Measurements from ENCODE around the gene FXR1.
"Not testable (repeated sequence)": the region's sequence is repeated elsewhere in the genome, so short reads cannot be mapped to it uniquely, and the experiment has no call there.

The FXR1 gene

DNA sequence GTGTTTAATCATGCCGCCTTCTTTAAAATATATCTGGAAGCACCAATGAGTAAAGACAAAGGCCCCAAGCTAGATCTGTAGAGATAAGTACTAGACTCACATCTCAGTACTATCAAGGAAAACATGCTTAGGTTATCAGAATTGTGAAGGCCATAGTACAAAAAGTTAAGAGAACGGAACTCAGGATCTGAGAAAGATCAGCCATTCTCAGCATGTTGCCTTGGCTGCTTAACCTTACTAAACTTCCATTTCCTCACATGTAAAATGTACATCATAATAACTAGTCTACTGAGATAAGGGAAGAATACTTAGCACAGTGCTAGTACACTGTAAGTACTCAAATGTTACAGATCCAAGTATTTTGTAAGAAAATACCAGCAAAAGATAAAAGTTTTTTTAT, 69.4 kb downstream of the FXR1 start:
- no peak for DNase-seq (ENCODE audit: low read depth)
- TF ChIP-seq, protein P1, sequence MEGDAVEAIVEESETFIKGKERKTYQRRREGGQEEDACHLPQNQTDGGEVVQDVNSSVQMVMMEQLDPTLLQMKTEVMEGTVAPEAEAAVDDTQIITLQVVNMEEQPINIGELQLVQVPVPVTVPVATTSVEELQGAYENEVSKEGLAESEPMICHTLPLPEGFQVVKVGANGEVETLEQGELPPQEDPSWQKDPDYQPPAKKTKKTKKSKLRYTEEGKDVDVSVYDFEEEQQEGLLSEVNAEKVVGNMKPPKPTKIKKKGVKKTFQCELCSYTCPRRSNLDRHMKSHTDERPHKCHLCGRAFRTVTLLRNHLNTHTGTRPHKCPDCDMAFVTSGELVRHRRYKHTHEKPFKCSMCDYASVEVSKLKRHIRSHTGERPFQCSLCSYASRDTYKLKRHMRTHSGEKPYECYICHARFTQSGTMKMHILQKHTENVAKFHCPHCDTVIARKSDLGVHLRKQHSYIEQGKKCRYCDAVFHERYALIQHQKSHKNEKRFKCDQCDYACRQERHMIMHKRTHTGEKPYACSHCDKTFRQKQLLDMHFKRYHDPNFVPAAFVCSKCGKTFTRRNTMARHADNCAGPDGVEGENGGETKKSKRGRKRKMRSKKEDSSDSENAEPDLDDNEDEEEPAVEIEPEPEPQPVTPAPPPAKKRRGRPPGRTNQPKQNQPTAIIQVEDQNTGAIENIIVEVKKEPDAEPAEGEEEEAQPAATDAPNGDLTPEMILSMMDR (IDR thresholded peaks at IDR 0.05; ENCODE audit: low read depth, low read length, missing control alignments): no peak
- no peak overlapping the region for H3K4me3 ChIP-seq (ENCODE audit: low read depth, low read length)

DNA sequence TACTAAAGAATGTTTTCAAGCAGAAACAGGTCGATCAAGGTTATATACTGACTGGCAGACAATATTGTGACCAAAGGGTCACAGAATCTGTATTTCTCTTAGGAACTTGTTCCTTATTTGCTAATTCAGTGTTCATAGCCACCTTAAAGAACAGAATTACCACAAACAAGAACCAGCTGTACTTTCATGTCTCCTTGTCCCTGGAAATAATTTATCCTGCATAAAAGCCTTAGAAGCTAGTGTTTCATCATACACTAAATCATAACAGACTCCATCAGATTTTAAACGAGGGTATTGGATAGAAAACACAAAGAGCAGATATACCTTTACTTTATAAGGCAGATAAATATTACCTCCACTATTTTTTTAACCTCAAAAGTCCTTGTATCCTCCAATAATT, 70.7 kb downstream of the FXR1 start:
- DNase-seq (ENCODE audit: low read depth): no peak
- H3K4me3 ChIP-seq (ENCODE audit: low read depth, low read length): no peak overlapping the region
- TF ChIP-seq, protein P1 (IDR thresholded peaks at IDR 0.05; ENCODE audit: low read depth, low read length, missing control alignments): no peak

DNA sequence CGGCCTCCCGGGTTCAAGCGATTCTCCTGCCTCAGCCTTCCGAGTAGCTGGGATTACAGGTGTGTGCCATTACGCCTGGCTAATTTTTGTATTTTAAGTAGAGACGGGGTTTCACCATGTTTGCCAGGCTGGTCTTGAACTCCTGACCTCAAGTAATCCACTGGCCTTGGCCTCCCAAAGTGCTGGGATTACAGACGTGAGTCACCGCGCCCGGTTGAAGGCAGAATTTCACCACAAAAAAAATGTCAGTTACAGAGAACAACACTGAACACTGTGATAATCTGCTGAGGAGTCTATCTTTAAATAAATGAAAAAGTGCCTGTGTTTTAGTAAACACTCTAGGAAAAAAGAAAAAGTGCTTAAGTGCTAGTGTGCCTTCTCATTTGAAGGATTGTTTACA, 73.9 kb downstream of the FXR1 start:
- DNase-seq (ENCODE audit: low read depth); H3K4me3 ChIP-seq (ENCODE audit: low read depth, low read length): not testable (repeated sequence)

DNA sequence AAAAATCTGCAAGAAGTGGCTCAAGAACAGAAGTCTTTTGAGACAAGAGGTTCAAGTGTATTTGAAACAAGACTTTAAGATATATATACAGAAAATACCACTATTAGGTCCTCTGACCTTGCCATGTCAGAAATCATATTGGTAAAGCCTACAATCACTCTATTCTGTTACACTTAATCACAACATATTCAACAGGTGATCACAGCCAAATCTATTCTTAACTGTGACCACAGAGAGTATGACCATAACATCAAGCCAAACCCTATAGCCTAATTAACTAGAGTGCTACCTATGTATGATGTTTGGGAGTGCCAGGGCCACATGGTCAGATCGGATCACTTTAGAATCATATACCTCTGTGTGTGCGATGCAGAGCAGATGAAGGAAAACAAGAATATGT, 74.9 kb downstream of the FXR1 start:
- TF ChIP-seq, protein P1 (IDR thresholded peaks at IDR 0.05; ENCODE audit: low read depth, low read length, missing control alignments): no peak
- no peak overlapping the region for H3K4me3 ChIP-seq (ENCODE audit: low read depth, low read length)
- DNase-seq (ENCODE audit: low read depth): no peak

DNA sequence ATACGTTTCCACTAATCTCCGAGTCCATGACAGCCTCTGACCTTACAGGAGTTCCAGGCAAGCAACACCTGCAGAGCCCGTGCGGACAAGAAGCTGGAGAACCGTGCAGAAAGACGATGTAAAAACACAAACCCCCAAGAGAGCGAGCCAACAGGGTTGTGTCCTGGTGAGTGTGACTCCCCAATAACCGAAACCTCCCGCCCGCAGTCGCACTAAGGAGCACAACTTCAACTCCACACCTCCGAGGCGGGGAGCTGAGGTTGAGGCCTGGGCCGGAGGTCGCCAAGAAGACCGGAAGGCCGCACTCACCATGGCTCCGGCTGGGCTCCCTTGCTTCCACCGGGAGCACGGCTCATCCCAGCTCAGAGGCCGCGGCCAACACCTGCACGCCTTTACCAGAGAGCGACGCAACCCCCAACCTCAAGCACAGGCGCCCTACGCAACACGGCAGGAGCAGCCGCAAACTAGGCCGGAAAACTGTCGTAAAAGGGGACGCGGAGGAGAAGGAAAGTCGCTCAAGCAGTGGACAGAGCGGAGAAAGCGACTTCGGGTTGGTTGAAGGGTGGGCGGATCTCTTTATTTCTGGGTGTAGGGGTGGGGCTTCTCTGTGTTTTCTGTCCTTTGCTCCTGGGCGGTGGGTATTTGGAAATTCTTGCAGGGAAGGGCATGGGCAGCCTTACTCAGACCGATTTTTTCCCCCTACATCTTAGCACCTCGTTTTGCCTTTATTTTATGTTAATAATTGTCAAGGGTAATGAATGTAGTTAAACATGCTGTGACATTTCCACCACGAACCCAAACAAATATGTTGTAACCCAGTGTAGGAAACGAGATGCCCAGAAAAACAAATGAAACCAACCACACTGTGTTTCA, 77.1 kb downstream of the FXR1 start, which contains the start of gene DNAJC19:
DNAJC19 (minus strand) TSS at position 446 of the 873 bp plus-strand sequence; CDS start at position 312, 134 bp downstream.
- TF ChIP-seq, protein P1 (IDR thresholded peaks at IDR 0.05; ENCODE audit: low read depth, low read length, missing control alignments): no peak
- DNase-seq (ENCODE audit: low read depth): peak; percentile 95
- peak within 1 kb of the TSS; percentile 83 for H3K4me3 ChIP-seq (ENCODE audit: low read depth, low read length)

DNA sequence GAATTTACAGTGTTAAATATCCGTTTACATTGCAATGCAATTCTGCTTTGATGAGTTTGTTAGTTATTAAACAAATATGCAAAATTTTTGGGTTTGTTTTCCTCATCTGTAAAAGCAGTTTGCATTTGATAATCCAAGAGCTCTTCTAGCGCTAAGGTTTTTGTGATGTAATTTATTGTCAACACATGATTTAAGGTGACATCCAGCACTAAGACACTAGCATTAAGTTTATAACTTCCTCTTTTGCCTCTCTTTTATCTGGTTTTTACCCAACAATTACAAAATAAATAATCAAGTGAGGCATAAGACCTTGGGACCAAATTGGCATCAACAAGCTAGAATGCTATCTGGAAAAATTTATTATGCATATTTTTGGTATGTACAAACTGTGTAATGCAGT, 78.0 kb downstream of the FXR1 start:
- TF ChIP-seq, protein P1 (IDR thresholded peaks at IDR 0.05; ENCODE audit: low read depth, low read length, missing control alignments): no peak
- DNase-seq (ENCODE audit: low read depth): no peak
- H3K4me3 ChIP-seq (ENCODE audit: low read depth, low read length): no peak overlapping the region; the same call in 1 of the 2 replicates

DNA sequence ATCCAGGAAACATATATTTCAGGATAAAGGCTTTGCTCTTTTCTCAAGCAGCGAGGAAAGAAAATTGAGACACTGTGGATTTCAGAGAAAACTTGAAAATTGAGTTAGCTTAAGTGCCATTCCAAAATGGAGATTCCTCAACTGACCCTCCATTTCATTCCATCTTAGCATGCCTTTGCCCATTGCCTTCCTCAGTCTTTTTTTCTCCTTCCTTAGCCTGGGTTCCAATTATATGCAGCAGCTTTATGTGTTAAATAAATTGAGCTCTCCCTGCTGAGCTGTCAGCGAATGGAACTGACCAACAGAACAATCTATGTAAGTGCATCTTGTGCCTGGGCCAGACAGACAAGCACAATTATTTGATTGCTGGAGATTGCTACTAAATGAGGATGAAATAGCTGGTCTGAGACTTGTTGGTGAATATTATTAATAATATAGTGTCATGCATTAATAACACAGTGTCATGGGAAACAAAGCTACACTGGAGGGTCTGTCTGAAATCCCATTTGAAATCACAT, 84.0 kb downstream of the FXR1 start:
- DNase-seq (ENCODE audit: low read depth): no peak
- TF ChIP-seq, protein P1 (IDR thresholded peaks at IDR 0.05; ENCODE audit: low read depth, low read length, missing control alignments): no peak

DNA sequence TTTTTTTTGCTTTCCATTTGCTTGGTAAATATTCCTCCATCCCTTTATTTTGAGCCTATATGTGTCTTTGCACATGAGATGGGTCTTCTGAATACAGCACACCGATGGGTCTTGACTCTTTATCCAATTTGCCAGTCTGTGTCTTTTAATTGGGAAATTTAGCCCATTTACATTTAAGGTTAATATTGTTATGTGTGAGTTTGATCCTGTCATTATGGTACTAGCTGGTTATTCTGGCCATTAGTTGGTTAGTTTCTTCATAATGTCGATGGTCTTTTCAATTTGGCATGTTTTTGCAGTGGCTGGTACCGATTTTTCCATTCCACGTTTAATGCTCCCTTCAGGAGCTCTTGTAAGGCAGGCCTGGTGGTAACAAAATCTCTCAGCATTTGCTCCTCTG, 89.9 kb downstream of the FXR1 start:
- not testable (repeated sequence) for DNase-seq (ENCODE audit: low read depth); H3K4me3 ChIP-seq (ENCODE audit: low read depth, low read length)

More for the DNA sequence above, 84.0 kb downstream of the FXR1 start:
- no peak overlapping the region for H3K4me3 ChIP-seq (ENCODE audit: low read depth, low read length)

DNA sequence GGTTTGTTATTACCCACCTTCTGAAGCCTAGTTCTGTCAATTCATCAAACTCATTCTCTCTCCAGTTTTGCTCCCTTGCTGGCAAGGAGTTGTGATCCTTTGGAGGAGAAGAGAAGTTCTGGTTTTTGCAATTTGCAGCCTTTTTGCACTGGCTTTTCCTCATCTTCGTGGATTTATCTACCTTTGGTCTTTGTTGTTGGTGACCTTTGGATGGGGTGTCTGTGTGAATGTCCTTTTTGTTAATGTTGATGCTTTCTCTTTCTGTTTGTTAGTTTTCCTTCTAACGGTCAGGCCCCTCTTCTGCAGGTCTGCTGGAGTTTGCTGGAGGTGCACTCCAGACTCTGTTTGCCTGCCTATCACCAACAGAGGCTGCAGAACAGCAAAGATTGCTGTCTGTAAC, 91.0 kb downstream of the FXR1 start:
- not testable (repeated sequence) for H3K4me3 ChIP-seq (ENCODE audit: low read depth, low read length); DNase-seq (ENCODE audit: low read depth)
